H9 (cell line): Measurements from ENCODE around the gene EVPL. TPM values are rescaled to one million over a fixed set of nuclear protein-coding genes. Genes with fewer than 3 reads are reported as not detected.

Experiments
- DNase-seq: peaks from one replicate; pipeline ENCODE4 v3.0.0-alpha.2; 2017
- H2AFZ ChIP-seq: one replicate; pipeline ENCODE4 v1.6.1; 2013; ENCODE audit warnings: mild to moderate bottlenecking, low read length, control low read depth, moderate library complexity
- H2AK5ac ChIP-seq: 2 replicates; pipeline ENCODE4 v1.6.1; 2013; ENCODE audit warnings: low read length, control low read depth, mixed read lengths; ENCODE audit not compliant: insufficient read length
- H2BK120ac ChIP-seq: one replicate; pipeline ENCODE4 v1.6.1; 2013; ENCODE audit warnings: low read depth, mild to moderate bottlenecking, low read length, control low read depth, inconsistent platforms; ENCODE audit not compliant: poor library complexity, severe bottlenecking
- H2BK12ac ChIP-seq: 2 replicates; pipeline ENCODE4 v1.6.1; 2013; ENCODE audit warnings: low read length, control low read depth, mixed read lengths, low read depth; ENCODE audit not compliant: insufficient read length
- H2BK15ac ChIP-seq: 2 replicates; pipeline ENCODE4 v1.6.1; 2013; ENCODE audit warnings: low read depth, low read length, control low read depth
- H2BK20ac ChIP-seq: one replicate; pipeline ENCODE4 v1.6.1; 2013; ENCODE audit warnings: low read depth, mild to moderate bottlenecking, low read length, control low read depth, inconsistent platforms; ENCODE audit not compliant: poor library complexity, severe bottlenecking
- H2BK5ac ChIP-seq: 2 replicates; pipeline ENCODE4 v1.6.1; 2013; ENCODE audit warnings: low read length, control low read depth, mixed read lengths; ENCODE audit not compliant: insufficient read length
- H3K14ac ChIP-seq: 2 replicates; pipeline ENCODE4 v1.6.1; 2013; ENCODE audit warnings: low read length, control low read depth; ENCODE audit not compliant: insufficient read depth
- H3K18ac ChIP-seq: 2 replicates; pipeline ENCODE4 v1.6.1; 2013; ENCODE audit warnings: low read depth, mild to moderate bottlenecking, mixed read lengths, low read length, control low read depth; ENCODE audit not compliant: insufficient read length
- H3K23ac ChIP-seq: 2 replicates; pipeline ENCODE4 v1.6.1; 2013; ENCODE audit warnings: low read length, control low read depth, mixed read lengths, low read depth; ENCODE audit not compliant: insufficient read length
- H3K23me2 ChIP-seq: 2 replicates; pipeline ENCODE4 v1.6.1; 2013; ENCODE audit warnings: low read depth, mild to moderate bottlenecking, mixed read lengths, low read length, control low read depth; ENCODE audit not compliant: insufficient read length, poor library complexity, severe bottlenecking
- H3K27ac ChIP-seq: 2 replicates; pipeline ENCODE4 v1.5.1; 2013; ENCODE audit warnings: low read length, control low read depth, mixed read lengths, low read depth; ENCODE audit not compliant: insufficient read length
- H3K27me3 ChIP-seq: 2 replicates; pipeline ENCODE4 v1.6.1; 2013; ENCODE audit warnings: low read length, control low read depth, inconsistent platforms; ENCODE audit not compliant: insufficient read depth
- H3K4ac ChIP-seq: 2 replicates; pipeline ENCODE4 v1.6.1; 2013; ENCODE audit warnings: low read depth, mild to moderate bottlenecking, control low read depth, inconsistent platforms, low read length, moderate library complexity
- H3K4me1 ChIP-seq: 2 replicates; pipeline ENCODE4 v1.6.1; 2013; ENCODE audit warnings: low read length, control low read depth, inconsistent platforms; ENCODE audit not compliant: insufficient read depth
- H3K4me2 ChIP-seq: 2 replicates; pipeline ENCODE4 v1.6.1; 2013; ENCODE audit warnings: low read length, control low read depth, mixed read lengths; ENCODE audit not compliant: insufficient read length, insufficient read depth
- H3K56ac ChIP-seq: 2 replicates; pipeline ENCODE4 v1.6.1; 2013; ENCODE audit warnings: low read depth, mild to moderate bottlenecking, mixed read lengths, low read length, control low read depth; ENCODE audit not compliant: insufficient read length
- H3K79me1 ChIP-seq: 2 replicates; pipeline ENCODE4 v1.6.1; 2013; ENCODE audit warnings: low read depth, mild to moderate bottlenecking, moderate library complexity, low read length, control low read depth, inconsistent platforms; ENCODE audit not compliant: insufficient read depth, poor library complexity, severe bottlenecking
- H3K79me2 ChIP-seq: 2 replicates; pipeline ENCODE4 v1.6.1; 2013; ENCODE audit warnings: low read length, control low read depth, inconsistent platforms; ENCODE audit not compliant: insufficient read depth
- H3K9ac ChIP-seq: 2 replicates; pipeline ENCODE4 v1.6.1; 2013; ENCODE audit warnings: low read length, control low read depth, mixed read lengths; ENCODE audit not compliant: insufficient read length; ENCODE audit errors: extremely low read depth
- H3K9me3 ChIP-seq: one replicate; pipeline ENCODE4 v1.6.1; 2013; ENCODE audit warnings: low read depth, low read length, inconsistent platforms; ENCODE audit not compliant: control insufficient read depth
- H3T11ph ChIP-seq: one replicate; pipeline ENCODE4 v1.6.1; 2013; ENCODE audit warnings: mild to moderate bottlenecking, low read length, control low read depth, inconsistent platforms
- H4K20me1 ChIP-seq: one replicate; pipeline ENCODE4 v1.6.1; 2013; ENCODE audit not compliant: control insufficient read depth, insufficient read length, insufficient read depth
- H4K5ac ChIP-seq: 2 replicates; pipeline ENCODE4 v1.6.1; 2013; ENCODE audit warnings: low read depth, mild to moderate bottlenecking, mixed read lengths, low read length, control low read depth; ENCODE audit not compliant: insufficient read length
- H4K8ac ChIP-seq: replicated peaks from 2 replicates; pipeline ENCODE4 v1.6.1; 2013; ENCODE audit warnings: low read length, control low read depth, mixed read lengths, low read depth; ENCODE audit not compliant: insufficient read length
- H4K91ac ChIP-seq: 2 replicates; pipeline ENCODE4 v1.6.1; 2013; ENCODE audit warnings: low read depth, mild to moderate bottlenecking, moderate library complexity, mixed read lengths, low read length, control low read depth; ENCODE audit not compliant: insufficient read length
- H3K27ac Mint-ChIP-seq, 3 experiments: 2 replicates in 2 of 3; 3 replicates in 1 of 3; pipeline ENCODE4 v1.8.0; 2020 to 2021; ENCODE audit warnings: mixed read lengths in 3 of 3, mild to moderate bottlenecking in 1 of 3, moderate library complexity in 1 of 3
- H3K27me3 Mint-ChIP-seq: 2 replicates; pipeline ENCODE4 v1.8.0; 2021; ENCODE audit warnings: low read depth, mild to moderate bottlenecking, moderate library complexity, mixed read lengths
- H3K36me3 Mint-ChIP-seq, 3 experiments: 2 replicates in 2 of 3; 3 replicates in 1 of 3; pipeline ENCODE4 v1.8.0; 2020 to 2021; ENCODE audit warnings: low read depth in 3 of 3, mixed read lengths in 3 of 3; ENCODE audit not compliant: insufficient read depth in 1 of 3
- H3K4me1 Mint-ChIP-seq, 2 experiments: 2 replicates each; pipeline ENCODE4 v1.8.0; 2020; ENCODE audit warnings: mixed read lengths in 2 of 2
- H3K4me3 Mint-ChIP-seq, 2 experiments: 2 replicates in 1 of 2; 3 replicates in 1 of 2; pipeline ENCODE4 v1.8.0; 2020 to 2021; ENCODE audit warnings: mild to moderate bottlenecking in 2 of 2, mixed read lengths in 2 of 2, moderate library complexity in 1 of 2
- H3K9me3 Mint-ChIP-seq, 2 experiments: 2 replicates in 1 of 2; 3 replicates in 1 of 2; pipeline ENCODE4 v1.8.0; 2020; ENCODE audit warnings: mild to moderate bottlenecking in 2 of 2, mixed read lengths in 2 of 2, moderate library complexity in 1 of 2
- CTCF ChIP-seq: fragments of 200-600 bp; sonication (generic); conservative IDR thresholded peaks from 3 replicates; pipeline ENCODE4 v1.8.0; 2021; ENCODE audit warnings: antibody characterized with exemption, mild to moderate bottlenecking
- WGBS: extraction: QIAGEN DNeasy Blood & Tissue Kit; methylation state at CpG from one replicate; pipeline ENCODE4 v1.1.7; 2013; ENCODE audit warnings: missing lambda C conversion rate, low lambda C conversion rate, mixed read lengths; ENCODE audit not compliant: insufficient read length; ENCODE audit errors: extremely low coverage; 5-methylcytosine and 5-hydroxymethylcytosine counted together
- total RNA-seq: library from RNA; stranded (reverse); gene quantifications from 2 replicates; pipeline ENCODE4 v1.2.1, GENCODE V29; 2021

EVPL gene
- total RNA-seq, 1 experiment from 2014 or later = 0.48 TPM

- Histone ChIP-seq H2BK15ac (no peak overlapping the region), H3K79me2 (no peaks in the 10 kb centered on the region), H2BK20ac (no peak overlapping the region), H3K23me2 (no peaks in the 10 kb centered on the region), H4K5ac (no peak overlapping the region), H4K8ac (no peak overlapping the region), H3K56ac (no peak overlapping the region), H4K91ac (no peak overlapping the region), H3K27me3 (no peaks in the 10 kb centered on the region), H3K4ac (no peak overlapping the region), H2AK5ac (no peak overlapping the region), H3K9me3 (no peaks in the 10 kb centered on the region), H2AFZ (no peak overlapping the region), H3K27ac (no peak overlapping the region), H3K4me1 (no peaks in the 10 kb centered on the region), H2BK120ac (no peak overlapping the region), H2BK5ac (no peak overlapping the region), H3K23ac (no peak overlapping the region), H3K18ac (no peak overlapping the region), H3K9ac (no peak overlapping the region), H3K14ac (no peak overlapping the region), H3K79me1 (no peaks in the 10 kb centered on the region), H3T11ph (no peak overlapping the region), H3K4me2 (no peak overlapping the region), H4K20me1 (no peaks in the 10 kb centered on the region), H2BK12ac (no peak overlapping the region)
- no peak for DNase-seq
- peaks cover 2 to 7% of the 10 kb centered on the region in 2 experiments; a peak in 3 of 4 replicates for H3K4me1 Mint-ChIP-seq
- H3K36me3 Mint-ChIP-seq = no peaks in the 10 kb centered on the region
- no peaks in the 10 kb centered on the region for H3K9me3 Mint-ChIP-seq
- no peak overlapping the region; a peak in 1 of 5 replicates for H3K4me3 Mint-ChIP-seq
- WGBS = no CpG with 5 or more reads among the region's 28 CpGs
- TF ChIP-seq CTCF = no peak
- H3K27ac Mint-ChIP-seq = peak overlapping the region; percentile 5 to 14 (median 5); a peak in 1 of 7 replicates
- peaks cover 5% of the 10 kb centered on the region; the same call in 1 of the 2 replicates for H3K27me3 Mint-ChIP-seq
These were observed 3.9 kb downstream of the EVPL start for GRCh38 chr17:76022973-76023899.
